Measurements from ENCODE around the gene DNMT3L. TPM values are rescaled to one million over a fixed set of nuclear protein-coding genes. Genes with fewer than 3 reads are reported as not detected.

DNMT3L gene
- total and polyA plus RNA-seq, 9 donors = not detected

GRCh38 chr21:44273046-44273445, 11.3 kb upstream of the DNMT3L start:
- Histone ChIP-seq H3K36me3 (ENCODE audit: control insufficient read depth, insufficient read depth, low read length) (no peaks in the 10 kb centered on the region), H3K27ac (ENCODE audit: low read length) (no peak overlapping the region), H3K27me3 (ENCODE audit: control insufficient read depth, insufficient read depth, low read length) (no peaks in the 10 kb centered on the region), H3K4me3 (ENCODE audit: low read length) (no peak overlapping the region), H3K4me1 (ENCODE audit: control insufficient read depth, insufficient read depth, low read length) (no peaks in the 10 kb centered on the region), H3K9me3 (replicated peaks; ENCODE audit: control insufficient read depth, low read depth, low read length) (no peaks in the 10 kb centered on the region)
- no peak for DNase-seq
- WGBS (ENCODE audit: insufficient coverage) = 93% methylated on average over 5 of the region's 7 CpGs

- H3K4me3 ChIP-seq (ENCODE audit: low read length) = no peak overlapping the region
- H3K27ac ChIP-seq (ENCODE audit: low read length) = no peak overlapping the region
- no peaks in the 10 kb centered on the region for H3K9me3 ChIP-seq (replicated peaks; ENCODE audit: control insufficient read depth, low read depth, low read length)
- no peaks in the 10 kb centered on the region for H3K4me1 ChIP-seq (ENCODE audit: control insufficient read depth, insufficient read depth, low read length)
- no peak for DNase-seq
- WGBS (ENCODE audit: insufficient coverage) = 76% methylated on average over 18 of the region's 18 CpGs
- no peaks in the 10 kb centered on the region for H3K27me3 ChIP-seq (ENCODE audit: control insufficient read depth, insufficient read depth, low read length)
- no peaks in the 10 kb centered on the region for H3K36me3 ChIP-seq (ENCODE audit: control insufficient read depth, insufficient read depth, low read length)
Observed at GRCh38 chr21:44272284-44272858, 10.7 kb upstream of the DNMT3L start.

- no peaks in the 10 kb centered on the region for H3K9me3 ChIP-seq (replicated peaks; ENCODE audit: control insufficient read depth, low read depth, low read length)
- H3K27ac ChIP-seq (ENCODE audit: low read length) = no peak overlapping the region
- H3K27me3 ChIP-seq (ENCODE audit: control insufficient read depth, insufficient read depth, low read length) = no peaks in the 10 kb centered on the region
- 77% methylated on average over 15 of the region's 18 CpGs for WGBS (ENCODE audit: insufficient coverage)
- no peaks in the 10 kb centered on the region for H3K36me3 ChIP-seq (ENCODE audit: control insufficient read depth, insufficient read depth, low read length)
- no peak for DNase-seq
- H3K4me1 ChIP-seq (ENCODE audit: control insufficient read depth, insufficient read depth, low read length) = no peaks in the 10 kb centered on the region
- H3K4me3 ChIP-seq (ENCODE audit: low read length) = no peak overlapping the region
Observed at GRCh38 chr21:44271558-44272283, 10.0 kb upstream of the DNMT3L start.

GRCh38 chr21:44269090-44269489, 7.4 kb upstream of the DNMT3L start:
- H3K9me3 ChIP-seq (replicated peaks; ENCODE audit: control insufficient read depth, low read depth, low read length) = no peaks in the 10 kb centered on the region
- no peak overlapping the region for H3K4me3 ChIP-seq (ENCODE audit: low read length)
- no peak for DNase-seq
- 57% methylated on average over 3 of the region's 8 CpGs for WGBS (ENCODE audit: insufficient coverage)
- no peaks in the 10 kb centered on the region for H3K27me3 ChIP-seq (ENCODE audit: control insufficient read depth, insufficient read depth, low read length)
- no peaks in the 10 kb centered on the region for H3K36me3 ChIP-seq (ENCODE audit: control insufficient read depth, insufficient read depth, low read length)
- H3K27ac ChIP-seq (ENCODE audit: low read length) = no peak overlapping the region
- no peaks in the 10 kb centered on the region for H3K4me1 ChIP-seq (ENCODE audit: control insufficient read depth, insufficient read depth, low read length)

GRCh38 chr21:44267655-44268142, 6.0 kb upstream of the DNMT3L start:
- Histone ChIP-seq H3K27me3 (ENCODE audit: control insufficient read depth, insufficient read depth, low read length) (no peaks in the 10 kb centered on the region), H3K4me3 (ENCODE audit: low read length) (no peak overlapping the region), H3K4me1 (ENCODE audit: control insufficient read depth, insufficient read depth, low read length) (no peaks in the 10 kb centered on the region), H3K27ac (ENCODE audit: low read length) (no peak overlapping the region), H3K9me3 (replicated peaks; ENCODE audit: control insufficient read depth, low read depth, low read length) (no peaks in the 10 kb centered on the region), H3K36me3 (ENCODE audit: control insufficient read depth, insufficient read depth, low read length) (no peaks in the 10 kb centered on the region)
- DNase-seq = peak; percentile 25
- WGBS (ENCODE audit: insufficient coverage) = 72% methylated on average over 17 of the region's 19 CpGs

- no peak for DNase-seq
- H3K27me3 ChIP-seq (ENCODE audit: control insufficient read depth, insufficient read depth, low read length) = peaks cover 2% of the 10 kb centered on the region
- no peaks in the 10 kb centered on the region for H3K4me1 ChIP-seq (ENCODE audit: control insufficient read depth, insufficient read depth, low read length)
- no peaks in the 10 kb centered on the region for H3K9me3 ChIP-seq (replicated peaks; ENCODE audit: control insufficient read depth, low read depth, low read length)
- 91% methylated on average over 13 of the region's 17 CpGs for WGBS (ENCODE audit: insufficient coverage)
- no peak overlapping the region for H3K4me3 ChIP-seq (ENCODE audit: low read length)
- H3K36me3 ChIP-seq (ENCODE audit: control insufficient read depth, insufficient read depth, low read length) = no peaks in the 10 kb centered on the region
- no peak overlapping the region for H3K27ac ChIP-seq (ENCODE audit: low read length)
Observed at GRCh38 chr21:44265734-44266270, 4.1 kb upstream of the DNMT3L start.

GRCh38 chr21:44263768-44264167, 2.1 kb upstream of the DNMT3L start:
- no peak overlapping the region for H3K4me3 ChIP-seq (ENCODE audit: low read length)
- no peaks in the 10 kb centered on the region for H3K9me3 ChIP-seq (replicated peaks; ENCODE audit: control insufficient read depth, low read depth, low read length)
- H3K27ac ChIP-seq (ENCODE audit: low read length) = no peak overlapping the region
- WGBS (ENCODE audit: insufficient coverage) = no CpG with 5 or more reads among the region's 4 CpGs
- peaks cover 5% of the 10 kb centered on the region for H3K27me3 ChIP-seq (ENCODE audit: control insufficient read depth, insufficient read depth, low read length)
- no peak for DNase-seq
- H3K4me1 ChIP-seq (ENCODE audit: control insufficient read depth, insufficient read depth, low read length) = no peaks in the 10 kb centered on the region
- H3K36me3 ChIP-seq (ENCODE audit: control insufficient read depth, insufficient read depth, low read length) = no peaks in the 10 kb centered on the region

GRCh38 chr21:44263221-44263760, 1.6 kb upstream of the DNMT3L start:
- 40% methylated on average over 15 of the region's 18 CpGs for WGBS (ENCODE audit: insufficient coverage)
- Histone ChIP-seq H3K4me3 (ENCODE audit: low read length) (no peak overlapping the region), H3K27me3 (ENCODE audit: control insufficient read depth, insufficient read depth, low read length) (peaks cover 7% of the 10 kb centered on the region), H3K9me3 (replicated peaks; ENCODE audit: control insufficient read depth, low read depth, low read length) (no peaks in the 10 kb centered on the region), H3K27ac (ENCODE audit: low read length) (no peak overlapping the region), H3K4me1 (ENCODE audit: control insufficient read depth, insufficient read depth, low read length) (no peaks in the 10 kb centered on the region), H3K36me3 (ENCODE audit: control insufficient read depth, insufficient read depth, low read length) (no peaks in the 10 kb centered on the region)
- DNase-seq = no peak

- Histone ChIP-seq H3K27ac (ENCODE audit: low read length) (no peak overlapping the region), H3K4me3 (ENCODE audit: low read length) (no peak overlapping the region), H3K9me3 (replicated peaks; ENCODE audit: control insufficient read depth, low read depth, low read length) (no peaks in the 10 kb centered on the region), H3K36me3 (ENCODE audit: control insufficient read depth, insufficient read depth, low read length) (no peaks in the 10 kb centered on the region), H3K4me1 (ENCODE audit: control insufficient read depth, insufficient read depth, low read length) (no peaks in the 10 kb centered on the region), H3K27me3 (ENCODE audit: control insufficient read depth, insufficient read depth, low read length) (peaks cover 7% of the 10 kb centered on the region)
- DNase-seq = no peak
- 70% methylated on average over 8 of the region's 12 CpGs for WGBS (ENCODE audit: insufficient coverage)
Observed at GRCh38 chr21:44262338-44263056, 800 bp upstream of the DNMT3L start.

Data from muscle of leg (tissue), 11 donors.